ENCODE measurements around the gene NKD1.

DNA sequence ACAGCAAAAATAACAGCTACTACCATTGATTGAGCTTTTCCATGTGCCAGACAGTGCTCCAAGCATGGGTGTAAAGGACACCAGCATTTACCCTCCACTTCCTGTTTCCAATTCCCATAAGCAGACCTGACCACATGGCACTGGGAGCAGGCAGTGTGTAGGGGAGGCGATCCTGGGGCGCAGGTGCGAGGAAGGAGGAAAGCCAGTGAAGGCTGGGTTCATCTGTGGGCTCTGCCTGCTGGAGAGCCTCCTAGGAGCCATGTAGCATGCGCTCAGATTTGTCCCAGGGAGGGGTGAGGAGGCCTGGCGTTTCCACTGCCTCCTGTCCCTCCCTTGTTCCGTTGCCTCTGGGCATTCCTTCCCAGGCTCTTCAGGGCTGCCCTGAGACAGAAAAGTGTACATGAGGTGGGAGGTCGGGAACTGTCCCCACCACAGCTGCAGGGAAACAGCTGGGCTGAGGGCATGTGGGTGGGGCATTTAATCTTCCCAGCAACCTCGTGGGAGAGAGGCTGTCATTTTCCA, 76.3 kb downstream of the NKD1 start:
- TF ChIP-seq, protein P1, sequence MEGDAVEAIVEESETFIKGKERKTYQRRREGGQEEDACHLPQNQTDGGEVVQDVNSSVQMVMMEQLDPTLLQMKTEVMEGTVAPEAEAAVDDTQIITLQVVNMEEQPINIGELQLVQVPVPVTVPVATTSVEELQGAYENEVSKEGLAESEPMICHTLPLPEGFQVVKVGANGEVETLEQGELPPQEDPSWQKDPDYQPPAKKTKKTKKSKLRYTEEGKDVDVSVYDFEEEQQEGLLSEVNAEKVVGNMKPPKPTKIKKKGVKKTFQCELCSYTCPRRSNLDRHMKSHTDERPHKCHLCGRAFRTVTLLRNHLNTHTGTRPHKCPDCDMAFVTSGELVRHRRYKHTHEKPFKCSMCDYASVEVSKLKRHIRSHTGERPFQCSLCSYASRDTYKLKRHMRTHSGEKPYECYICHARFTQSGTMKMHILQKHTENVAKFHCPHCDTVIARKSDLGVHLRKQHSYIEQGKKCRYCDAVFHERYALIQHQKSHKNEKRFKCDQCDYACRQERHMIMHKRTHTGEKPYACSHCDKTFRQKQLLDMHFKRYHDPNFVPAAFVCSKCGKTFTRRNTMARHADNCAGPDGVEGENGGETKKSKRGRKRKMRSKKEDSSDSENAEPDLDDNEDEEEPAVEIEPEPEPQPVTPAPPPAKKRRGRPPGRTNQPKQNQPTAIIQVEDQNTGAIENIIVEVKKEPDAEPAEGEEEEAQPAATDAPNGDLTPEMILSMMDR (IDR thresholded peaks at IDR 0.05), result no peak
- TF ChIP-seq EZH2 (IDR thresholded peaks at IDR 0.05; ENCODE audit: borderline replicate concordance, insufficient read depth, low read depth, low read length, poor library complexity, severe bottlenecking), result no peak
